Spleen (tissue), 11 donors: ENCODE measurements around the gene MIB1. TPM values are rescaled to one million over a fixed set of nuclear protein-coding genes. Genes with fewer than 3 reads are reported as not detected.

ENCODE experiments used
- DNase-seq: peaks from one replicate; pipeline ENCODE4 v3.0.0-alpha.2; 2020
- H3K27ac ChIP-seq, 8 donors: fragments of 200-600 bp; sonication (generic) in 7 of 8; 1 replicate in 4 of 8; 2 replicates in 4 of 8; pipeline versions ENCODE4 v1.5.0 to v1.8.0; 2016 to 2021; ENCODE audit warnings: inconsistent platforms in 4 of 8, mild to moderate bottlenecking in 4 of 8, moderate library complexity in 1 of 8
- H3K27me3 ChIP-seq, 7 donors: fragments of 200-600 bp; sonication (generic) in 6 of 7; replicated peaks in 1 of 7; 1 replicate in 4 of 7; 2 replicates in 3 of 7; pipeline versions ENCODE4 v1.5.0 to v1.8.0; 2016 to 2021; ENCODE audit warnings: inconsistent platforms in 3 of 7, mild to moderate bottlenecking in 1 of 7
- H3K36me3 ChIP-seq, 6 donors: fragments of 200-600 bp; sonication (generic) in 5 of 6; 1 replicate in 4 of 6; 2 replicates in 2 of 6; pipeline versions ENCODE4 v1.5.0 to v1.8.0; 2016 to 2021; ENCODE audit warnings: inconsistent platforms in 2 of 6
- H3K4me1 ChIP-seq, 6 donors: fragments of 200-600 bp; sonication (generic) in 5 of 6; 1 replicate in 3 of 6; 2 replicates in 3 of 6; pipeline versions ENCODE4 v1.5.0 to v1.8.0; 2016 to 2021; ENCODE audit warnings: inconsistent platforms in 3 of 6
- H3K4me3 ChIP-seq, 8 donors: fragments of 200-600 bp; sonication (generic) in 7 of 8; 1 replicate in 4 of 8; 2 replicates in 4 of 8; pipeline versions ENCODE4 v1.5.0 to v1.8.0; 2016 to 2021; ENCODE audit warnings: inconsistent platforms in 4 of 8, mild to moderate bottlenecking in 4 of 8, moderate library complexity in 2 of 8
- H3K9me3 ChIP-seq, 8 donors: fragments of 200-600 bp; sonication (generic) in 7 of 8; 1 replicate in 4 of 8; 2 replicates in 4 of 8; pipeline versions ENCODE4 v1.5.0 to v1.8.0; 2016 to 2021; ENCODE audit warnings: inconsistent platforms in 4 of 8
- POLR2A ChIP-seq, 3 donors: fragments of 450-650 bp; IDR thresholded peaks; one replicate each; pipeline ENCODE4 v1.5.1; 2017; ENCODE audit warnings: antibody characterized with exemption in 3 of 3, mild to moderate bottlenecking in 1 of 3
- POLR2AphosphoS5 ChIP-seq, 3 donors: sonication (generic); formaldehyde crosslinking; IDR thresholded peaks; one replicate each; pipeline ENCODE4 v1.5.1; 2017; ENCODE audit warnings: antibody characterized with exemption in 3 of 3
- WGBS, 5 donors: extraction: QIAGEN DNeasy Blood & Tissue Kit in 3 of 5; methylation state at CpG; one replicate each; pipeline versions ENCODE4 v1.1.5 to v1.1.7; 2013 to 2018; 5-methylcytosine and 5-hydroxymethylcytosine counted together
- intact Hi-C: fragments of 100-400 bp; cut with DNase I; formaldehyde crosslinking; loops from one replicate; pipeline ENCODE4 v1.15.0; 2023; ENCODE audit warnings: low total_unique reads
- polyA plus RNA-seq, 3 donors: library from polyadenylated mRNA; stranded (reverse); fragments of 200-250 nt; gene quantifications; one replicate each; pipeline ENCODE4 v1.2.1, GENCODE V29; 2013
- total RNA-seq, 7 donors: library from RNA; depleted of rRNA in 3 of 7; stranded (reverse); fragments of >200 nt in 3 of 7; fragmentation: NEBNext Ultra II Directional in 4 of 7; extraction: Animal tissue kit (Norgen Biotek cat#: 25700) in 4 of 7; gene quantifications; one replicate each; pipeline versions ENCODE4 v1.1.0 to v1.2.1, GENCODE V29; 2016 to 2021
- TF ChIP-seq, protein P1 (sequence below), 11 experiments: fragments of 200-600 bp in 7 of 11; fragments of 450-650 bp in 4 of 11; sonication (generic) in 4 of 11; IDR thresholded peaks in 8 of 11; conservative IDR thresholded peaks in 3 of 11; 1 replicate in 7 of 11; 2 replicates in 4 of 11; pipeline versions ENCODE4 v1.4.0 to v1.8.0; 2016 to 2021; ENCODE audit warnings: antibody characterized with exemption in 11 of 11, inconsistent platforms in 4 of 11, mild to moderate bottlenecking in 1 of 11
- donor health status: healthy with polysubstance abuse.
- donor health status: DM: no; HTN: no; CAD: no; lungs with moderate emphysema.
- donor health status: DM: no; HTN: no; CAD: no.
- donor health status: Bipolar disorder and iron deficiency.
- donor health status: healthy.
- donor health status: DM: no; HTN: no; CAD: no.
- donor health status: DM: yes; HTN: yes; CAD: no.

MIB1 gene
- total and polyA plus RNA-seq, 10 donors = 2.7 to 33.3 (median 27.3) TPM

DNA sequence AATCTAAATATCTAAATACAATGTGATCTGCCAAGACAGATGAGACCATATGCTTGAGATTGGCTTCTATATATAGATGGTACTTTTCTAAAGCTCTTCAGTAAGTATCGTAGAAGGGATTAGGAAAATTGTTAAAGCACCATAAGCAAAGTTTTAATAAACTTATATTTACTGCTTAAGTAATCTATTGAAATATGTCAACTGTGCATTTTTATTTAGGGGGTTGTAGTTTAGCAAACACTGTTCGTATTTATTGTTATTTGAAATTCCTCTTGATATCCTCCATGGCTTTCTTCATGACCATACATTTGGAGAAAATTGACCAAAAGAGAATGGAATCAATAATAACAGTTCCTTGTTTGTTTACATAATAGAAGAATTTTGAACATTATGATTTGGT, 102.7 kb downstream of the MIB1 start:
- intact Hi-C loops = no loop called here
- H3K36me3 ChIP-seq = peaks cover 0 to 89% (median 51%) of the 10 kb centered on the region in 6 donors
- no peak overlapping the region for H3K27ac ChIP-seq
- H3K27me3 ChIP-seq = no peaks in the 10 kb centered on the region
- DNase-seq = no peak
- no peaks in the 10 kb centered on the region for H3K9me3 ChIP-seq
- TF ChIP-seq, protein P1, sequence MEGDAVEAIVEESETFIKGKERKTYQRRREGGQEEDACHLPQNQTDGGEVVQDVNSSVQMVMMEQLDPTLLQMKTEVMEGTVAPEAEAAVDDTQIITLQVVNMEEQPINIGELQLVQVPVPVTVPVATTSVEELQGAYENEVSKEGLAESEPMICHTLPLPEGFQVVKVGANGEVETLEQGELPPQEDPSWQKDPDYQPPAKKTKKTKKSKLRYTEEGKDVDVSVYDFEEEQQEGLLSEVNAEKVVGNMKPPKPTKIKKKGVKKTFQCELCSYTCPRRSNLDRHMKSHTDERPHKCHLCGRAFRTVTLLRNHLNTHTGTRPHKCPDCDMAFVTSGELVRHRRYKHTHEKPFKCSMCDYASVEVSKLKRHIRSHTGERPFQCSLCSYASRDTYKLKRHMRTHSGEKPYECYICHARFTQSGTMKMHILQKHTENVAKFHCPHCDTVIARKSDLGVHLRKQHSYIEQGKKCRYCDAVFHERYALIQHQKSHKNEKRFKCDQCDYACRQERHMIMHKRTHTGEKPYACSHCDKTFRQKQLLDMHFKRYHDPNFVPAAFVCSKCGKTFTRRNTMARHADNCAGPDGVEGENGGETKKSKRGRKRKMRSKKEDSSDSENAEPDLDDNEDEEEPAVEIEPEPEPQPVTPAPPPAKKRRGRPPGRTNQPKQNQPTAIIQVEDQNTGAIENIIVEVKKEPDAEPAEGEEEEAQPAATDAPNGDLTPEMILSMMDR (IDR thresholded peaks at IDR 0.05 in 8 of 11, conservative IDR thresholded peaks at IDR 0.05 in 3 of 11) = no peak
- no peak for TF ChIP-seq POLR2A (IDR thresholded peaks at IDR 0.05)
- no peak for TF ChIP-seq POLR2AphosphoS5 (IDR thresholded peaks at IDR 0.05)
- no peak overlapping the region for H3K4me3 ChIP-seq
- H3K4me1 ChIP-seq = no peaks in the 10 kb centered on the region
- 93 to 98% (median 97%) methylated on average over 2 of the region's 2 CpGs for WGBS, 5 donors

DNA sequence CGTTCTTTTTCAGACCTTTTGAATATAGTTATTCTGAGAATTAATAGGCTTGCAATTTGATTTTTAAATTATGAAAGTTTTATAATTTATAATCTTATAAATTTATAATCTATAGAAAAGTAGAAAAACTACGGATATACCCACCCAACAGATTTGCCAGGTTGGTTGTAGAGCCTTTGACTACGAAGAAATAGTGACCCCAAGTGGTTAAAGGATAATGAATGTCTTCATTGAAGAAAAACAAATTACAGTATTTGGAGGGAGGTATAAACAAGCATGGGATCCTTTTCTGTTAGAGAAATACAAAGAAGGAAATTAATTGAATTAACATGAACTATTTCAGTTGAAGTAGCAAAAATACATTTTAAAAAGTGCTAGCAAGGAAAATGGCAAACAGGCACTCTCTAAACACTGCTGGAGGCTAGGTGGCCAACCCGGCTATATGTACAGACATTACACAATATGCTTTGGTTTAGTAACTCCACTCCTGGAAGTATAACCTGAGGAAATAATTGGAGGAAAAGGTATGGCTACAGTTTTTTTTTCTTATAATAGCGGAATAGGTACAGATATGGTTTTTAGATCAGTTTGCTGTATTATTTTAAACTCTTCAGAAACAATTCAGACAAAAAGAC, 110.9 kb downstream of the MIB1 start:
- H3K27me3 ChIP-seq = no peaks in the 10 kb centered on the region
- 72 to 80% (median 75%) methylated on average over 5 of the region's 5 CpGs for WGBS, 5 donors
- DNase-seq = no peak
- no peak overlapping the region for H3K27ac ChIP-seq
- H3K4me3 ChIP-seq = no peak overlapping the region
- TF ChIP-seq POLR2AphosphoS5 (IDR thresholded peaks at IDR 0.05) = no peak
- no peak for TF ChIP-seq POLR2A (IDR thresholded peaks at IDR 0.05)
- TF ChIP-seq, protein P1 (IDR thresholded peaks at IDR 0.05 in 8 of 11, conservative IDR thresholded peaks at IDR 0.05 in 3 of 11) = peak in 5 of 11 experiments; percentile 9 to 41 (median 24)
- peaks cover 0 to 34% (median 13%) of the 10 kb centered on the region in 6 donors for H3K4me1 ChIP-seq
- H3K36me3 ChIP-seq = peaks cover 0 to 50% (median 16%) of the 10 kb centered on the region in 6 donors
- intact Hi-C loops = no loop called here
- no peaks in the 10 kb centered on the region for H3K9me3 ChIP-seq

DNA sequence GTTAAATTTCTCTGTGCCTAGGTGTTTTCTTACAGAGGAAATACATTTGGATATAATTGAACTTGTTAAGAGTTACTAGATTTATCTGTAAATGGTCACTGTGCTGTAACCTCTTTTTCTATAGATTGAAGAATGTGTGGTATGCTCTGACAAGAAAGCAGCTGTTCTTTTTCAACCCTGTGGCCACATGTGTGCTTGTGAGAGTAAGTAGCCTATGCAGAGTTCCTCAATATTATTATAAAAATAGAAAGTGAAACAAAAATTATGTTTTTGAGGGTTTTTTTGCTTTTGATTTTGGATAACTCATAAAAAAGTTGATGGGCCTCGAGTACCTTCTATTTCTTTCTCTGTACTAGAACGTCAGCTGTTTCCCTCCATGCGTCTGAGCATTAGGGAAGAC, 112.4 kb downstream of the MIB1 start:
- Histone ChIP-seq H3K4me1 (peaks cover 0 to 34% (median 13%) of the 10 kb centered on the region in 6 donors), H3K9me3 (no peaks in the 10 kb centered on the region), H3K27ac (peak overlapping the region in 7 of 8 donors; percentile 5 to 57 (median 30)), H3K36me3 (peaks cover 0 to 48% (median 3%) of the 10 kb centered on the region in 6 donors), H3K27me3 (no peaks in the 10 kb centered on the region), H3K4me3 (no peak overlapping the region)
- TF ChIP-seq POLR2A (IDR thresholded peaks at IDR 0.05) (no peak), POLR2AphosphoS5 (IDR thresholded peaks at IDR 0.05) (no peak)
- TF ChIP-seq, protein P1 (IDR thresholded peaks at IDR 0.05 in 8 of 11, conservative IDR thresholded peaks at IDR 0.05 in 3 of 11) = no peak
- 27 to 45% (median 41%) methylated on average over 3 of the region's 3 CpGs for WGBS, 5 donors
- intact Hi-C loops = no loop called here
- no peak for DNase-seq

DNA sequence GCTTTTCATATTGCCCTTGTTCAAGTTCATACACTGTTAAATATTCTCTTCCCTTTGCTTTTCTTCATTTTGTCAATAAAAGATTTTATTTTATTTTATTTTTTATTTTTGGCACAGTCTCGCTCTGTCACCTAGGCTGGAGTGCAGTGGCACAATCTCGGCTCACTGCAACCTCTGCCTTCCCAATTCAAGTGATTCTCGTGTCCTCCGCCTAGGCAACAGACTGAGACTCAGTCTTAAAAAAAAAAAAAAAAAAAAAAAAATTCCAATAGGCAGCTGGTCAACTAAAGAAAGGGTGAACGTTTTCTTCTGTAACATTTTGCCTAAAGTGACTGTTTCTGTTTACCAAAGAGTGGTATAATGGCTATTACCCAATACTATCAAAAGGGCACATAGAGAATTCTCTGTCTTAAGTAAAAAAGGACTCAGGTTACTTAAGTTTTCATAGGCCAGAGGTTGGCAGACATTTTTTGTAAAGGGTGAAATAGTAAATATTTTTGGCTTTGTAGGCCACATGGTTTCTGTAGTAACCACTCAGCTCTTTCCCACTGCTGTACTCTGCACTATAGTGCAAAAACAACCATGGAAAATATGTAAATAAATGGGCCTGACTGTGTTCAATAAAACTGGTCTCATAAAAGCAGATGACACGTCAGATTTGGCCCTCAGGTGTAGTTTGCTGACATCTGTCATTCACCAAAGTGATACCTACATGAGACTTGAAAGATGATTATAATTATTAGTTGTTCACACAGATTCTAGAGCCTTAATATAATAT, 113.4 kb downstream of the MIB1 start:
- WGBS, 5 donors = 88 to 91% (median 89%) methylated on average over 6 of the region's 6 CpGs
- peaks cover 0 to 34% (median 13%) of the 10 kb centered on the region in 6 donors for H3K4me1 ChIP-seq
- no peak for DNase-seq
- H3K4me3 ChIP-seq = no peak overlapping the region
- peaks cover 0 to 49% (median 6%) of the 10 kb centered on the region in 6 donors for H3K36me3 ChIP-seq
- intact Hi-C loops = no loop called here
- no peaks in the 10 kb centered on the region for H3K9me3 ChIP-seq
- peak overlapping the region in 3 of 8 donors; percentile 41 to 57 (median 44) for H3K27ac ChIP-seq
- H3K27me3 ChIP-seq = no peaks in the 10 kb centered on the region
- TF ChIP-seq POLR2A (IDR thresholded peaks at IDR 0.05) = no peak
- TF ChIP-seq POLR2AphosphoS5 (IDR thresholded peaks at IDR 0.05) = no peak
- TF ChIP-seq, protein P1 (IDR thresholded peaks at IDR 0.05 in 8 of 11, conservative IDR thresholded peaks at IDR 0.05 in 3 of 11) = no peak
